Gastroesophageal sphincter (tissue), 3 donors: ENCODE measurements around the gene YPEL5.

Experiments
- CTCF ChIP-seq, 4 experiments: fragments of 200-600 bp in 2 of 4; fragments of 450-650 bp in 2 of 4; sonication (generic) in 1 of 4; IDR thresholded peaks; one replicate each; pipeline ENCODE4 v1.5.1; 2017 to 2019; ENCODE audit warnings: antibody characterized with exemption in 4 of 4, mild to moderate bottlenecking in 2 of 4, moderate library complexity in 2 of 4
- POLR2A ChIP-seq, 2 donors: fragments of 450-650 bp; IDR thresholded peaks; one replicate each; pipeline ENCODE4 v1.6.1; 2017; ENCODE audit warnings: antibody characterized with exemption in 2 of 2, mild to moderate bottlenecking in 2 of 2, moderate library complexity in 1 of 2
- POLR2AphosphoS5 ChIP-seq: sonication (generic); formaldehyde crosslinking; IDR thresholded peaks from one replicate; pipeline ENCODE4 v1.6.1; 2017; ENCODE audit warnings: antibody characterized with exemption

DNA sequence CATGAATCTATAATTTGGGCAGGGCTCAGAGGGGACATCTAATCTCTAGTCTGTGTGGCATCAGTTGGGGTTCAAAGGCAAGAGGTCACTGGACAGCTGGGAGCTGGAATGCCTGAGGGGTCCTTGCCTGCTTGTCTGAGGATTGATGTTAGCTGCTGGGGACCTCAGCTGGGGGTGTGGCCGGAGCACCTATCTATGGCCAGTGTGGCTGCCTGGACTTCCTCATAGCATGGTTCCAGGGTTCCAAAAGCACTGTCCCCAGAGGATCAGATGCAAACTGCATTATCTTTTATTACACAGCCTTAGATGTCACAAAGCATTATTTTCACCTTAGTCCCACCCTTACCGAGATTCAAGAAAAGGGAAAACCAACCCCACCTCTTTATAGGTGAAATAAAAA, 38.6 kb upstream of the YPEL5 start:
- TF ChIP-seq POLR2AphosphoS5 (no peak), POLR2A (IDR thresholded peaks at IDR 0.05) (no peak), CTCF (IDR thresholded peaks at IDR 0.05) (no peak)
